Measurements from ENCODE around the gene SMIM21. TPM values are rescaled to one million over a fixed set of nuclear protein-coding genes. Genes with fewer than 3 reads are reported as not detected.

SMIM21 gene
- total RNA-seq, 1 donor from 2014 or later = not detected

DNA sequence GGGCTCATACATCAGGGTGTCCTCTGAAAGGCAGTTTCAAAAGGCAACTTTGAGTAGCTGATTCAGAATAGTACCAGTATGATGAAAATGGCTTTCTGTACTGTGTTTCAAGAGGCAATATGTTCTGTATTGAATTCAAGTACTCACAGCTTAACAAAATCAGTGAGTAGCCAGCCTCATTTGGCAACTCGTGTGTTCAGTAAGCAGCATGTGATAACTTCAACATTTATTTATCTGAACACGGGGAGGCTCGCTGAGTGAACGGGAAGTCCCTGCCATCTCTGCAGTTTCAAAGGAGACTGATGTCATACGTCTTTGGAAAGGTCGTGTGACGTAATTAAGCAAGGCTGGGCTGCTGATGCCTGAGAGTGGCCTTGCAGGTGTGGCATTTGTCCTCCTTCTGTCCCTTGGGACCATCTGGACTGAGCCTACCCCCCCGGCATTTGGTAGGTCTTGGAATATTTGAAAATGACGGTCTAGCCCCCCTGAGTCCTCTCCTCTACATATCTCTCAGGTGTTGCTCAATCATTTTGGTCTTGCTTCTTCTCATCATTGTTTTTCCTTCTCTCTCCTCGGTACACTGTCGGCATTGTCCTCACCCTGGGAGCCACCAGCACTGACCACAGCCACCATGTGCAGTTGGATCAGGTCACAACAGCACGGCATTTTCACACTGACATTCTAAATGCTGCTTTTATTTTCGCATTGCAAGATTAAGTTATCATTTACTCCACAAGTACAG, 62.8 kb downstream of the SMIM21 start:
- H3K4me3 ChIP-seq = no peak overlapping the region
- no peaks in the 10 kb centered on the region for H3K36me3 ChIP-seq

GRCh38 chr18:75363446-75364225, 63.9 kb downstream of the SMIM21 start:
- Histone ChIP-seq H3K4me3 (no peak overlapping the region), H3K27me3 (no peaks in the 10 kb centered on the region), H3K36me3 (no peaks in the 10 kb centered on the region), H3K27ac (no peak overlapping the region), H3K4me1 (no peaks in the 10 kb centered on the region), H3K9me3 (no peaks in the 10 kb centered on the region)
- intact Hi-C loops (cut with DNase I) = no loop called here
- TF ChIP-seq CTCF (IDR thresholded peaks at IDR 0.05) = no peak
- DNase-seq (no peak), ATAC-seq (no peak)

More for the DNA sequence above, 62.8 kb downstream of the SMIM21 start:
- Histone ChIP-seq H3K4me1 (no peaks in the 10 kb centered on the region), H3K27ac (no peak overlapping the region), H3K9me3 (no peaks in the 10 kb centered on the region), H3K27me3 (no peaks in the 10 kb centered on the region)
- DNase-seq (no peak), ATAC-seq (no peak)
- intact Hi-C loops (cut with DNase I) = no loop called here
- no peak for TF ChIP-seq CTCF (IDR thresholded peaks at IDR 0.05)

DNA sequence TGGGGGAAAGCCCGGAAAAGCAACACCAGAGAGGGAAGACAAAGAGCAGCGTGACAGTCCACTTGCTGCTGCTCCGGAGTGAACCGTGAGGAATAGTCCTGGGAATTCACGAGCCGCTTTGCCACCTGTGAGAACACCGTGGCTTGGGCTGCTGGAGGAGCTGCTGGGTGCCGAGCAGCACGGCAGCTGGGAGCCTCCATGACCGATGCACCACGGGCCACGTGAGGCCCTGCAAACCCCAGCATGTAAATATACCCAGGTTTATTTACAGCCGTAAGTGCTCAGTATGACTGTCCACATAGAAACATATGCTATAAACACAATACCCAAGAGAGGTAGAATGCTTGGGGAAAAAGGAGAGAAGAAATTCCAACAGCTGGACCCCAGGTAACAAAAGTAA, 65.1 kb downstream of the SMIM21 start:
- no peak for TF ChIP-seq CTCF (IDR thresholded peaks at IDR 0.05)
- Histone ChIP-seq H3K27me3 (no peaks in the 10 kb centered on the region), H3K27ac (no peak overlapping the region), H3K9me3 (no peaks in the 10 kb centered on the region), H3K4me3 (no peak overlapping the region), H3K36me3 (no peaks in the 10 kb centered on the region), H3K4me1 (no peaks in the 10 kb centered on the region)
- DNase-seq = no peak
- intact Hi-C loops (cut with DNase I) = no loop called here
- no peak for ATAC-seq

DNA sequence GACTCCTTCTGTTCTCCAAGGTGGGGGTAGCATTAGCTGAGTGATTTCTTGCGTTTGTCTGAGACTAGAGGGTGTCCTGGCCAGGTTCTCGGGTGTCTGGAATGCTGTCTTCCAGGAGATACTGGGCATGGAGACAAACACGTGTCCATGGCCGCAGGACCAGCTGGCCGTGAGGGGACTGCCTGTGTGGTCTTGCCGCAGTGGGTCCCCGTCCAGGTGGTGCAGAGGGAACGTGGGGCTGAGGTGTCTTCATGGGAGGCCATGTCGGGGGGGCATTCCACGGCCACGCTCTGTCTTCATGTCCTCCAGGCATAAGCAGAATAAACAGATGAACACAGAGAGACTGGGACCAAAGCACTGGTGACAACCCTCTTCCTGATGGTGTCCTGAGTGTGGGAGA, 66.6 kb downstream of the SMIM21 start:
- Histone ChIP-seq H3K4me1 (no peaks in the 10 kb centered on the region), H3K9me3 (no peaks in the 10 kb centered on the region), H3K27me3 (no peaks in the 10 kb centered on the region), H3K36me3 (no peaks in the 10 kb centered on the region), H3K27ac (no peak overlapping the region), H3K4me3 (no peak overlapping the region)
- intact Hi-C loops (cut with DNase I) = no loop called here
- no peak for ATAC-seq
- DNase-seq = no peak
- TF ChIP-seq CTCF (IDR thresholded peaks at IDR 0.05) = no peak

DNA sequence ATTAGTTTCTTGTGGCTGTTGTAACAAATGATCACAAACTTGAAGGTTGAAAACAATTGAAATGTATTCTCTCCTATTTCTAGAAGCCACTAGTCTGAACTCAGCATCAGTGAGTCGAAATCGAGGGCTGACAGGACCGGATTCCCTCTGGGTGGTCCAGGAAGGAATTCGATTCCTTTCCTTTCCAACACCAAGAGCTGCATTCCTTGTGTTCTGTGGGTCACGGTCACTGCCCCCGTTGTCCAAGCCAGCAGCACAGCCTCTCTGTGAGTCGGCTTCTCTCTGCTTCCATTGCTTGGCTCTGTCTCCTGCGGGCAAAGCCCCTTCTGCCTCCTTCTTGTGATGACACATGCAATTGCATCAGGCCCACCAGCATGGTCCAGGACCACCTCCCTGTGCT, 67.3 kb downstream of the SMIM21 start:
- H3K4me1 ChIP-seq = no peaks in the 10 kb centered on the region
- no peak overlapping the region for H3K4me3 ChIP-seq
- intact Hi-C loops (cut with DNase I) = no loop called here
- ATAC-seq = no peak
- H3K9me3 ChIP-seq = no peaks in the 10 kb centered on the region
- TF ChIP-seq CTCF (IDR thresholded peaks at IDR 0.05) = no peak
- no peaks in the 10 kb centered on the region for H3K36me3 ChIP-seq
- H3K27me3 ChIP-seq = no peaks in the 10 kb centered on the region
- H3K27ac ChIP-seq = no peak overlapping the region
- DNase-seq = no peak

Other genes with a start within 250 kb of the SMIM21 start
- 27.7 TPM for gene PTGR3, start 218.6 kb downstream of the SMIM21 start, total RNA-seq
- 17.3 TPM for gene TSHZ1, start 216.9 kb downstream of the SMIM21 start, total RNA-seq

Data from upper lobe of right lung (tissue), 1 donor.